Tibial nerve (tissue), 4 donors: ENCODE results near the gene AIM2. TPM values are rescaled to one million over a fixed set of nuclear protein-coding genes. Genes with fewer than 3 reads are reported as not detected.
A peak's percentile ranks its signal among the peaks of the same experiment; 100 is the strongest.
"Not testable (repeated sequence)": the region's sequence is repeated elsewhere in the genome, so short reads cannot be mapped to it uniquely, and the experiment has no call there.

Experiments
- DNase-seq, 2 donors: peaks; one replicate each; pipeline ENCODE4 v3.0.0-alpha.2; 2019; ENCODE audit warnings: low spot score in 2 of 2
- H3K27ac ChIP-seq, 4 donors: fragments of 200-600 bp; sonication (generic) in 3 of 4; one replicate each; pipeline ENCODE4 v1.5.1; 2017 to 2019; ENCODE audit warnings: mild to moderate bottlenecking in 1 of 4
- H3K27me3 ChIP-seq, 2 donors: fragments of 200-600 bp; sonication (generic) in 1 of 2; one replicate each; pipeline versions ENCODE4 v1.5.1 to v1.6.0; 2017 to 2019
- H3K36me3 ChIP-seq, 3 donors: fragments of 200-600 bp; sonication (generic); one replicate each; pipeline ENCODE4 v1.5.1; 2018 to 2019
- H3K4me1 ChIP-seq, 4 donors: fragments of 200-600 bp; sonication (generic) in 3 of 4; one replicate each; pipeline ENCODE4 v1.5.1; 2017 to 2019
- H3K4me3 ChIP-seq, 4 donors: fragments of 200-600 bp; sonication (generic) in 3 of 4; one replicate each; pipeline ENCODE4 v1.5.1; 2017 to 2019; ENCODE audit warnings: mild to moderate bottlenecking in 1 of 4, moderate library complexity in 1 of 4
- H3K9me3 ChIP-seq, 4 donors: fragments of 200-600 bp; sonication (generic) in 3 of 4; one replicate each; pipeline ENCODE4 v1.5.1; 2017 to 2019
- EP300 ChIP-seq, 2 donors: sonication (generic); formaldehyde crosslinking; IDR thresholded peaks; one replicate each; pipeline ENCODE4 v1.6.1; 2017; ENCODE audit warnings: antibody characterized with exemption in 2 of 2, mild to moderate bottlenecking in 1 of 2
- POLR2A ChIP-seq, 2 donors: fragments of 450-650 bp; IDR thresholded peaks; one replicate each; pipeline ENCODE4 v1.6.1; 2017; ENCODE audit warnings: antibody characterized with exemption in 2 of 2, mild to moderate bottlenecking in 2 of 2, moderate library complexity in 2 of 2
- WGBS, 2 donors: methylation state at CpG; one replicate each; pipeline ENCODE4 v1.1.5; 2018; 5-methylcytosine and 5-hydroxymethylcytosine counted together
- total RNA-seq, 4 donors: library from RNA; depleted of rRNA; stranded (reverse); fragments of >200 nt; gene quantifications; one replicate each; pipeline ENCODE4 v1.1.0, GENCODE V29; 2016
- TF ChIP-seq, protein P1 (sequence below), 5 experiments: fragments of 200-600 bp in 3 of 5; fragments of 450-650 bp in 2 of 5; sonication (generic) in 3 of 5; IDR thresholded peaks; one replicate each; pipeline ENCODE4 v1.5.1; 2016 to 2019; ENCODE audit warnings: antibody characterized with exemption in 5 of 5, mild to moderate bottlenecking in 3 of 5, moderate library complexity in 2 of 5

AIM2 gene
- total RNA-seq, 4 donors from 2014 or later, result 0.59 to 4.0 (median 1.5) TPM; not detected in 1

GRCh38 chr1:159040206-159040605 lies 36.4 kb downstream of the AIM2 start:
- TF ChIP-seq, protein P1, sequence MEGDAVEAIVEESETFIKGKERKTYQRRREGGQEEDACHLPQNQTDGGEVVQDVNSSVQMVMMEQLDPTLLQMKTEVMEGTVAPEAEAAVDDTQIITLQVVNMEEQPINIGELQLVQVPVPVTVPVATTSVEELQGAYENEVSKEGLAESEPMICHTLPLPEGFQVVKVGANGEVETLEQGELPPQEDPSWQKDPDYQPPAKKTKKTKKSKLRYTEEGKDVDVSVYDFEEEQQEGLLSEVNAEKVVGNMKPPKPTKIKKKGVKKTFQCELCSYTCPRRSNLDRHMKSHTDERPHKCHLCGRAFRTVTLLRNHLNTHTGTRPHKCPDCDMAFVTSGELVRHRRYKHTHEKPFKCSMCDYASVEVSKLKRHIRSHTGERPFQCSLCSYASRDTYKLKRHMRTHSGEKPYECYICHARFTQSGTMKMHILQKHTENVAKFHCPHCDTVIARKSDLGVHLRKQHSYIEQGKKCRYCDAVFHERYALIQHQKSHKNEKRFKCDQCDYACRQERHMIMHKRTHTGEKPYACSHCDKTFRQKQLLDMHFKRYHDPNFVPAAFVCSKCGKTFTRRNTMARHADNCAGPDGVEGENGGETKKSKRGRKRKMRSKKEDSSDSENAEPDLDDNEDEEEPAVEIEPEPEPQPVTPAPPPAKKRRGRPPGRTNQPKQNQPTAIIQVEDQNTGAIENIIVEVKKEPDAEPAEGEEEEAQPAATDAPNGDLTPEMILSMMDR (IDR thresholded peaks at IDR 0.05), result no peak
- TF ChIP-seq EP300 (IDR thresholded peaks at IDR 0.05) (no peak), POLR2A (IDR thresholded peaks at IDR 0.05) (no peak)
- 49 to 51% methylated on average over 1 of the region's 1 CpG for WGBS, 2 donors
- Histone ChIP-seq H3K36me3 (peaks cover 0 to 77% (median 9%) of the 10 kb centered on the region in 3 donors), H3K27me3 (no peaks in the 10 kb centered on the region), H3K4me3 (no peak overlapping the region), H3K4me1 (peaks cover 0 to 5% (median 0%) of the 10 kb centered on the region in 4 donors), H3K27ac (no peak overlapping the region), H3K9me3 (no peaks in the 10 kb centered on the region)
- no peak for DNase-seq

DNA sequence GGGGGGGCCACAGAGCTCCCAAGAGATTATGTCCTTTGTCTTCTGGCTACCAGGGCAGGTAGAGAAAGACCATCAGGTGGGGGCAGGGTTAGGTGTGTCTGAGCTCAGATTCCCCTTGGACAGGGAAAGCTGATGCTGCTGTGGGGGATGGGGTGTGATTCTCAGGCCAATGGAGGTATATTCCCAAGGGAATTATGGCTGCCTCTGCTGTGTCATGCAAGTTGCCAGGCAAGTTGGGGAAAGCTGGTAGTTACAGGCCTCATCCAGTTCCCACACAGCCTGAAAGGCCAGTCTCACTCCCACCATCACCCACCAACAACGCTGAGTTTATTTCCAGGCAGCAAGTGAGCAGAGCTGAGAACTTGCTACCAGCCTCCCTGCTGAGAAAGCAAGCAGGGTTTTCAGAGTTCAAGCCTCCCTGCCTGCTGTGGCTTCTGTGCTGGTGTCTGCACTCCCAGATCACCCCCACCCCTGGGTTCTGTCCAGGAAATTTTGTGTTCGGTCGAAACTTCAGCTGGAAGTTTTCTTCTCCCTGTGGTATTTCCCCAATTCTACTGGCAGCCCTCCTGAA lies 45.6 kb downstream of the AIM2 start:
- no peak for TF ChIP-seq EP300 (IDR thresholded peaks at IDR 0.05)
- TF ChIP-seq, protein P1 (IDR thresholded peaks at IDR 0.05), result no peak
- TF ChIP-seq POLR2A (IDR thresholded peaks at IDR 0.05), result no peak
- 62 to 64% methylated on average over 3 of the region's 3 CpGs for WGBS, 2 donors
- H3K27me3 ChIP-seq, result no peaks in the 10 kb centered on the region

GRCh38 chr1:159030311-159030710 lies 46.3 kb downstream of the AIM2 start:
- no peak for DNase-seq

More for the DNA sequence above, 45.6 kb downstream of the AIM2 start:
- no peak overlapping the region for H3K4me3 ChIP-seq
- H3K36me3 ChIP-seq, result peaks cover 0 to 79% (median 13%) of the 10 kb centered on the region in 3 donors
- H3K9me3 ChIP-seq, result peaks cover 0 to 7% (median 0%) of the 10 kb centered on the region in 4 donors
- peaks cover 0 to 27% (median 2%) of the 10 kb centered on the region in 4 donors for H3K4me1 ChIP-seq
- H3K27ac ChIP-seq, result peak overlapping the region in 1 of 4 donors; percentile 25
- no peak for DNase-seq

GRCh38 chr1:159026841-159027240 lies 49.7 kb downstream of the AIM2 start:
- Histone ChIP-seq H3K4me1 (peaks cover 0 to 57% (median 4%) of the 10 kb centered on the region in 4 donors), H3K36me3 (peaks cover 0 to 68% (median 16%) of the 10 kb centered on the region in 3 donors)
- H3K27ac ChIP-seq, DNase-seq, H3K27me3 ChIP-seq, H3K4me3 ChIP-seq, H3K9me3 ChIP-seq: not testable (repeated sequence)
- 86 to 87% methylated on average over 2 of the region's 2 CpGs for WGBS, 2 donors

More at GRCh38 chr1:159030311-159030710, 46.3 kb downstream of the AIM2 start:
- H3K4me3 ChIP-seq, result no peak overlapping the region
- H3K9me3 ChIP-seq, result peaks cover 0 to 7% (median 0%) of the 10 kb centered on the region in 4 donors
- H3K27ac ChIP-seq, result peak overlapping the region in 1 of 4 donors; percentile 25
- TF ChIP-seq EP300 (IDR thresholded peaks at IDR 0.05) (no peak), POLR2A (IDR thresholded peaks at IDR 0.05) (no peak)
- TF ChIP-seq, protein P1 (IDR thresholded peaks at IDR 0.05), result no peak
- peaks cover 0 to 34% (median 2%) of the 10 kb centered on the region in 4 donors for H3K4me1 ChIP-seq
- 100% methylated on average over 1 of the region's 1 CpG for WGBS, 2 donors
- H3K36me3 ChIP-seq, result peaks cover 0 to 73% (median 13%) of the 10 kb centered on the region in 3 donors
- H3K27me3 ChIP-seq, result no peaks in the 10 kb centered on the region

DNA sequence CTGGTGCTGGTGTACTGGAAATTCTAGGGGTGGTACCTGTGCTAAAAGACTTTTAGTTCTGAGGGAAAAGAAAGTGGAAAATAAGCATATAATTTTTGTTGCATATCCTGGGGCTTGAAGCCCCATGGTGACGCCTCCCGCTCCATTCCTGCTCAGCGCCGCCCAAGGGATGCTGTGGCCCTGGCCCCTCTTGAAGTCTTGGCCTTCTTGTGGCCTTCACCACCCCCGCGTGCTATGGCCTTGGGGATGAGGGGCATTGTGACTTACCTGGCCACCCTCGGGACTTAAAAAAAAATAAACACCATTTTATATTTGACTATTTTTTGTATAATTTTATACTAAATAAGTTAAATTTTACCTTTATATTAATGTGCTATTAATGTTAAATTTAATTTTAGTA lies 51.5 kb downstream of the AIM2 start:
- TF ChIP-seq EP300 (IDR thresholded peaks at IDR 0.05), result no peak
- TF ChIP-seq, protein P1 (IDR thresholded peaks at IDR 0.05), result no peak
- TF ChIP-seq POLR2A (IDR thresholded peaks at IDR 0.05), result no peak

More for the DNA sequence above, 51.5 kb downstream of the AIM2 start:
- Histone ChIP-seq H3K9me3 (peaks cover 0 to 7% (median 0%) of the 10 kb centered on the region in 4 donors), H3K27ac (no peak overlapping the region), H3K27me3 (no peaks in the 10 kb centered on the region), H3K4me3 (no peak overlapping the region), H3K36me3 (peaks cover 0 to 68% (median 14%) of the 10 kb centered on the region in 3 donors), H3K4me1 (peaks cover 0 to 52% (median 4%) of the 10 kb centered on the region in 4 donors)
- 94 to 100% methylated on average over 7 of the region's 7 CpGs for WGBS, 2 donors
- no peak for DNase-seq
